ENCODE data around the gene TMEM207.
A peak's percentile ranks its signal among the peaks of the same experiment; 100 is the strongest.

TMEM207 gene

GRCh38 chr3:190444006-190444405 is 5.7 kb downstream of the TMEM207 start:
- DNase-seq (ENCODE audit: low spot score) = no peak

- DNase-seq (ENCODE audit: low spot score) = no peak
Observed at GRCh38 chr3:190443257-190443656, 6.4 kb downstream of the TMEM207 start.

- no peak for DNase-seq (ENCODE audit: low spot score)
Observed at GRCh38 chr3:190442240-190442639, 7.5 kb downstream of the TMEM207 start.

- no peak for DNase-seq (ENCODE audit: low spot score)
Observed at GRCh38 chr3:190436331-190436730, 13.4 kb downstream of the TMEM207 start.

- DNase-seq (ENCODE audit: low spot score) = no peak
Observed at GRCh38 chr3:190435618-190436017, 14.1 kb downstream of the TMEM207 start.

- no peak for DNase-seq (ENCODE audit: low spot score)
Observed at GRCh38 chr3:190433626-190434025, 16.1 kb downstream of the TMEM207 start.

GRCh38 chr3:190432216-190432615 is 17.5 kb downstream of the TMEM207 start:
- DNase-seq (ENCODE audit: low spot score) = no peak

- DNase-seq (ENCODE audit: low spot score) = no peak
Observed at GRCh38 chr3:190430906-190431305, 18.8 kb downstream of the TMEM207 start.

- DNase-seq (ENCODE audit: low spot score) = no peak
Observed at GRCh38 chr3:190429681-190430080, 20.0 kb downstream of the TMEM207 start.

GRCh38 chr3:190426806-190427507 is 22.7 kb downstream of the TMEM207 start:
- DNase-seq (ENCODE audit: low spot score) = no peak

GRCh38 chr3:190425833-190426232 is 23.9 kb downstream of the TMEM207 start:
- no peak for DNase-seq (ENCODE audit: low spot score)

- DNase-seq (ENCODE audit: low spot score) = peak; percentile 66
Observed at GRCh38 chr3:190424478-190425439, 24.9 kb downstream of the TMEM207 start.

GRCh38 chr3:190424108-190424477 is 25.6 kb downstream of the TMEM207 start:
- no peak for DNase-seq (ENCODE audit: low spot score)

GRCh38 chr3:190414297-190414696 is 35.4 kb downstream of the TMEM207 start:
- DNase-seq (ENCODE audit: low spot score) = no peak

- DNase-seq (ENCODE audit: low spot score) = no peak
Observed at GRCh38 chr3:190404715-190405114, 45.0 kb downstream of the TMEM207 start.

- no peak for DNase-seq (ENCODE audit: low spot score)
Observed at GRCh38 chr3:190401963-190402362, 47.7 kb downstream of the TMEM207 start.

GRCh38 chr3:190399677-190400076 is 50.0 kb downstream of the TMEM207 start:
- DNase-seq (ENCODE audit: low spot score) = no peak

- DNase-seq (ENCODE audit: low spot score) = no peak
Observed at GRCh38 chr3:190397889-190398288, 51.8 kb downstream of the TMEM207 start.

GRCh38 chr3:190396001-190396400 is 53.7 kb downstream of the TMEM207 start:
- no peak for DNase-seq (ENCODE audit: low spot score)

GRCh38 chr3:190388703-190389102 is 61.0 kb downstream of the TMEM207 start:
- no peak for DNase-seq (ENCODE audit: low spot score)

- no peak for DNase-seq (ENCODE audit: low spot score)
Observed at GRCh38 chr3:190387578-190388213, 62.0 kb downstream of the TMEM207 start, which contains the start of gene CLDN16. TSS of gene CLDN16 (plus strand) at chr3:190388163. CDS start at chr3:190388330, 167 bp downstream.

Data from ecto neural progenitor cell (in vitro differentiated cells).